Measurements from ENCODE around the gene HS3ST1.

Gene HS3ST1

DNA sequence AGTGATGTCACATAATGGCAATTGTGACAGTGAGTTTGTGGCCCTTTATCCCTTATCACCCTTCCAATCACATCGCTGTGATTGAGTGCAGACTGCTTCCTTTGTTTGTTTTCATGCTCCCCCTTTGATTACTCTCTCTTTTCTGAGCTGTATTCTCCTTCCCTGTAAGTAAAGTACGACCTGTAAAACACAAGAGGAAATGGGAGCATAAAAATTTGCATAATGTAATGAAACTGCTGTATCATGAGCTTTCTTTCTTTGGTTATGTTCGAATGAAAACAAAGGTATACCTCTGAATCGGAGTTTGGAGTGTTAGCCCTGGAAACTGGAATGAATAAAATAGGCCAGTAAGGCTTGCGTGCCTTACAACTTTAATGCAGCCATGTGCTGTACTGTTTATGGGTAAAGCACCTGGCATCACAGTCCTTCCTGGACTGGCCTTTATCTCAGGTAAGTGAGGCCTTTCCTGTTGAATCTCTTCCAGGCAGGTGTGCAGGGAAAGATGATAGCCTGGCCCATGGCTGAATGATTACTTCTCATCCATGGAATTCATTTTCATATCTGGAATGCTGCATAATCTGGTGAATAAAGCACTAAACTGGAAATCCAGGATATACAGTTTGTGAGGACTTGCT lies 26.6 kb upstream of the HS3ST1 start:
- no peaks in the 10 kb centered on the region for H3K4me1 ChIP-seq
- H3K4me3 ChIP-seq (ENCODE audit: low read depth, low read length) = no peak overlapping the region
- TF ChIP-seq, protein P1, sequence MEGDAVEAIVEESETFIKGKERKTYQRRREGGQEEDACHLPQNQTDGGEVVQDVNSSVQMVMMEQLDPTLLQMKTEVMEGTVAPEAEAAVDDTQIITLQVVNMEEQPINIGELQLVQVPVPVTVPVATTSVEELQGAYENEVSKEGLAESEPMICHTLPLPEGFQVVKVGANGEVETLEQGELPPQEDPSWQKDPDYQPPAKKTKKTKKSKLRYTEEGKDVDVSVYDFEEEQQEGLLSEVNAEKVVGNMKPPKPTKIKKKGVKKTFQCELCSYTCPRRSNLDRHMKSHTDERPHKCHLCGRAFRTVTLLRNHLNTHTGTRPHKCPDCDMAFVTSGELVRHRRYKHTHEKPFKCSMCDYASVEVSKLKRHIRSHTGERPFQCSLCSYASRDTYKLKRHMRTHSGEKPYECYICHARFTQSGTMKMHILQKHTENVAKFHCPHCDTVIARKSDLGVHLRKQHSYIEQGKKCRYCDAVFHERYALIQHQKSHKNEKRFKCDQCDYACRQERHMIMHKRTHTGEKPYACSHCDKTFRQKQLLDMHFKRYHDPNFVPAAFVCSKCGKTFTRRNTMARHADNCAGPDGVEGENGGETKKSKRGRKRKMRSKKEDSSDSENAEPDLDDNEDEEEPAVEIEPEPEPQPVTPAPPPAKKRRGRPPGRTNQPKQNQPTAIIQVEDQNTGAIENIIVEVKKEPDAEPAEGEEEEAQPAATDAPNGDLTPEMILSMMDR (IDR thresholded peaks at IDR 0.05; ENCODE audit: low read depth, low read length) = no peak
- H3K27me3 ChIP-seq = no peaks in the 10 kb centered on the region
- peaks cover 3% of the 10 kb centered on the region for H3K9me3 ChIP-seq
- no peaks in the 10 kb centered on the region for H3K36me3 ChIP-seq
- DNase-seq = no peak

DNA sequence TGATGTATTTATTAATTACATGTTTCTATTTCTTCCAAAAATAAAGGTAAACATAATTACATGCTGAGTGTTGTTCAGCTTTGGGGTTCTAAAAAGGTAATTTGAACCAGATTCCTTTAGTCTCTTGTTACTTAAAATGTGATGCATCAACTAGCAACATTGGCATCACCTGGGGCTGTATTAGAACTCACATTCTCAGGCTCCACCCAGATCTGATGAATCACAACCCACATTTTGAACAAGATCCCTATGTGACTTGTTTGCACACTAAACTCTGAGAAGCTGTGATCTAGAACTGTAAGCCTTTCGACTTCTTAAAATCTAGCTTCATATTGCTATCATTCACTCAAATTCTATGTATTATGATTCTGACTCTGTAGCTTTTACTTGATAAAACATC lies 23.0 kb upstream of the HS3ST1 start:
- Histone ChIP-seq H3K4me1 (no peaks in the 10 kb centered on the region), H3K9me3 (peaks cover 3% of the 10 kb centered on the region), H3K27me3 (no peaks in the 10 kb centered on the region), H3K4me3 (ENCODE audit: low read depth, low read length) (no peak overlapping the region), H3K36me3 (no peaks in the 10 kb centered on the region)
- TF ChIP-seq, protein P1 (IDR thresholded peaks at IDR 0.05; ENCODE audit: low read depth, low read length) = no peak
- DNase-seq = no peak

DNA sequence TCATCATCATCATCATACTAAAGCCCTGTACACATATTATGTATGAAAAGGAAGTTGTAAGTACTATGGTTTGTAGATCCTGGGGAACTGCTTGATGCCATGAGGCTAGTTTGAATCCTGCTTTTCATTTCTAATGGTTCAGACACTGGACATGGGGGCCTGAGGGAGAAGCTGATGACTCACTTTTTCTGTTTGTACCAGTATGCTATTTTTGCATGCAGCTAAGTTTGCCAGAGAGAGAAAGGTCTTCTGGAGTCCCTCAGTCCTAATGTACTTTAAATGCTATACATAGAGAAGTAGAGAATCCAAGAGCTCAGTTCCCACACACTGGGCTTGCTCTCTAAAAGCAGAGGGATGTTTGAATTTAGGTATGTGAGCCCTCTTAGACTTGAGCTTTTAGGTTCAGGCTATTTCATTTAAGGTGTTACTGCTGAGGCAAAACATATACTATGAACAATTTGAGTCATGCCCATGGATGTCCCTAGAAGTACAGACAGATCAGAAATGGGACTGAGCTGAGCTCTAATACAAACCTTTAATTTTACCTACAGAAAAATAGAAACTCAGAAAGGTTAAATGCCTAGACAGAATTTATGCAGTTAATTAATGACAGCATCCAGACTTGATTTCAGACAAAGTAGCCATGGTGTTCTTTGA lies 17.6 kb upstream of the HS3ST1 start:
- Histone ChIP-seq H3K36me3 (no peaks in the 10 kb centered on the region), H3K4me1 (no peaks in the 10 kb centered on the region), H3K9me3 (no peaks in the 10 kb centered on the region; the same call in 1 of the 2 replicates), H3K4me3 (ENCODE audit: low read depth, low read length) (no peak overlapping the region), H3K27me3 (no peaks in the 10 kb centered on the region)
- no peak for DNase-seq
- TF ChIP-seq, protein P1 (IDR thresholded peaks at IDR 0.05; ENCODE audit: low read depth, low read length) = no peak

DNA sequence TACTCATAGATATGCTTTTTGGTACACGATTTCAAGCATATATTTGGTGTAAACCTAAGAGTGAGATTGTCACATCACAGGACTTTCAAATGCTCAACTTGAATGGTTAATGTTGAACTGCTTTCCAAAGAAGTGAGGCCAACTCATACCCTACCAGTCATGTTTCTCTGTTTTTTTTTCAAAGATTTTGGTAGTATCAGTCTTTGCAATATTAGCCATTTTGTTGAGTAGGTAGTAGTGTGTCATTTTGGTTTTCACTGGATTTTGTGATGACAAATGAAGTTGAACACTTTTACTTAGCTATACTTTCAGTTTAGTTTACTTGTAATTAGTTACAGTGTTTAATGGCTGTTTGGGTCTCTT lies 12.5 kb upstream of the HS3ST1 start:
- TF ChIP-seq, protein P1 (IDR thresholded peaks at IDR 0.05; ENCODE audit: low read depth, low read length) = no peak
- H3K27me3 ChIP-seq = no peaks in the 10 kb centered on the region

DNA sequence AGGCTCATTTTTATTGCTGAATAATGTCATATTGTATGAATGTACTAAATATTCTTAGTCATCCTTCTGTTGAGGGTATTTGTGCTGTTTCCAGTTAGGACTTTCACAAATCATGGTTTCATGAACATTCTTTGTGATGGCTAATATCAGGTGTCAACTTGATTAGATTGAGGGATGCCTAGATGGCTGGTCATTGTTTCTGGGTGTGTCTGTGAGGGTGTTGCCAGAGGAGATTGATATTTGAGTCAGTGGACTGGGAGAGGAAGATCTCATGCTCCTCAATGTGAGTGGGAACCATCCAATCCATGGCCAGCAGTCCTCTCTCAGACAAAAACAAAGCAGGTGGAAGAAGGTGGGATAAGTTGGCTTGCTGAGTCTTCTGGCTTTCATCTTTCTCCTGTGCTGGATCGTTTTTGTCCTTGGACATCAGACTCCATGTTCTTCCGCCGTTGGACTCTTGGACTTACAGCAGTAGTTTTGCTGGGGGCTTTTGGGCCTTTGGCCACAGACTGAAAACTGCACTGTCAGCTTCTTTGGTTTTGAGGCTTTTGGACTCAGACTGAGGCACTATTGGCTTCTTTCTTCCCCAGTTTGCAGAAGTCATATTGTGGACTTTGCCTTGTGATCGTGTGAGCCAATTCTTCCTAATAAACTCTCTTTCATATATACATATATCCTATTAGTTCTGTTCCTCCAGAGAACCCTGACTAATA lies 11.9 kb upstream of the HS3ST1 start:
- Histone ChIP-seq H3K27me3 (no peaks in the 10 kb centered on the region), H3K4me3 (ENCODE audit: low read depth, low read length) (no peak overlapping the region), H3K4me1 (no peaks in the 10 kb centered on the region), H3K9me3 (no peaks in the 10 kb centered on the region), H3K36me3 (no peaks in the 10 kb centered on the region)
- DNase-seq = no peak
- TF ChIP-seq, protein P1 (IDR thresholded peaks at IDR 0.05; ENCODE audit: low read depth, low read length) = no peak

More for the DNA sequence above, 12.5 kb upstream of the HS3ST1 start:
- Histone ChIP-seq H3K9me3 (no peaks in the 10 kb centered on the region), H3K36me3 (no peaks in the 10 kb centered on the region), H3K4me1 (no peaks in the 10 kb centered on the region), H3K4me3 (ENCODE audit: low read depth, low read length) (no peak overlapping the region)
- no peak for DNase-seq

DNA sequence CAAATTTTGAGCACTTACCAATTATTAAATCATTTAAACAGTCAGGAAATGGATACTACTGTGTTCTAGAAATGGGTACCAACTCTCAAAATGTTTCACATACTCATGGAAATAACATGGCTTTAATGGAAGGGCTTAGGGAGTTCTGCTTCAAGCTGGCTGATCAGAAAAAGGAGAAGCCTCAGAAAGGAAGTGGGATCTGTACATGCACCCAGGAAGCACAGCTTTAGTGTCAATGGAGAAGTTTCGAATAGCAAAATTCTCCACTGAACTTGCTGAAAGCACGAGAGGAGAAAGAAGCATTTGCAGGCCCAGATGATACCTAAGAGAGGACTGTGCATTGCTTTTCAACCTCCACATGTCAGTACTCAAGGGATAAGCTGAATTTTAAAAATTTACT lies 11.1 kb upstream of the HS3ST1 start:
- no peaks in the 10 kb centered on the region for H3K4me1 ChIP-seq
- DNase-seq = no peak

More for the DNA sequence above, 11.1 kb upstream of the HS3ST1 start:
- Histone ChIP-seq H3K4me3 (ENCODE audit: low read depth, low read length) (no peak overlapping the region), H3K27me3 (no peaks in the 10 kb centered on the region), H3K9me3 (no peaks in the 10 kb centered on the region), H3K36me3 (no peaks in the 10 kb centered on the region)
- TF ChIP-seq, protein P1 (IDR thresholded peaks at IDR 0.05; ENCODE audit: low read depth, low read length) = no peak
